HG03060 (cell line): ENCODE results near the gene BCR.

Experiments used
- ATAC-seq: cut with Tn5 transposase; IDR thresholded peaks from one replicate; pipeline ENCODE4 v1.9.1; 2021; ENCODE audit warnings: low read depth, moderate number of reproducible peaks; ENCODE audit not compliant: unreplicated experiment

Gene BCR

GRCh38 chr22:23214398-23214797 is 34.1 kb downstream of the BCR start:
- ATAC-seq, result no peak

GRCh38 chr22:23215294-23216241 is 35.3 kb downstream of the BCR start:
- no peak for ATAC-seq

GRCh38 chr22:23216461-23217170 is 36.3 kb downstream of the BCR start:
- ATAC-seq, result no peak

GRCh38 chr22:23217171-23218052 is 37.1 kb downstream of the BCR start:
- ATAC-seq, result no peak

GRCh38 chr22:23218053-23218866 is 38.0 kb downstream of the BCR start:
- ATAC-seq, result no peak

- ATAC-seq, result no peak
Observed at GRCh38 chr22:23218867-23219251, 38.5 kb downstream of the BCR start.

GRCh38 chr22:23219317-23219716 is 39.0 kb downstream of the BCR start:
- ATAC-seq, result no peak

GRCh38 chr22:23219822-23220484 is 39.6 kb downstream of the BCR start:
- ATAC-seq, result no peak

GRCh38 chr22:23220485-23221350 is 40.4 kb downstream of the BCR start:
- no peak for ATAC-seq

GRCh38 chr22:23221351-23221804 is 41.1 kb downstream of the BCR start:
- ATAC-seq, result no peak

- no peak for ATAC-seq
Observed at GRCh38 chr22:23222033-23222792, 41.9 kb downstream of the BCR start.

GRCh38 chr22:23222793-23223568 is 42.7 kb downstream of the BCR start:
- no peak for ATAC-seq

GRCh38 chr22:23223569-23224317 is 43.4 kb downstream of the BCR start:
- no peak for ATAC-seq

- no peak for ATAC-seq
Observed at GRCh38 chr22:23224846-23225245, 44.5 kb downstream of the BCR start.

- no peak for ATAC-seq
Observed at GRCh38 chr22:23225337-23225723, 45.0 kb downstream of the BCR start.
